ENCODE measurements around the gene CNTF.

DNA sequence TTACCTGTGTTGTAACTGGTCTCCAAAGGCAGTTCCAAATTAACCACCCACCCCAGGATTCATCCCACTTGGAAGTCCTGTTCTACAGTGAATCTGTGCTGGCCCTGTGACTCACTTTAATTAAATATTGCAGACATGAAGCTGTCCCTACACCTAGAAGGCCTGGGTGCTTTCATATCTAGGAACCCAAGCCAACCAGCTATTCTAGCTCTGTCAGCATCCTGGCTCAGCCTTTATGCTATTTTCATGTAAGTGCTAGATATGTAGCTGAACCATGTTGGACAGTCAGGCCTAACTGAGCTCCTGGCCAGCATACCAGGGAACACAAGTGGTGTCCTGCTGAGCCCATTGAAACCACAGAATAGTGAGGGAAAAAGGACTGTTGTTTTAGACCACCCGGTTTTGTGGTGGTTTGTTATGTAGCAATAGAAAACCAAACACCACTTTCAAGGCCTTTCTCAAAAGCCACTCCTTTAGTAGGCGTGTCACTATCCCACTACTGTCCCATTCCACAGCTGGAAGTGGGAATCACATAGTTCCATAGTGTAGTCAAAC is 30.3 kb downstream of the CNTF start:
- TF ChIP-seq POLR2AphosphoS5 (IDR thresholded peaks at IDR 0.05; ENCODE audit: borderline replicate concordance, low read depth, low read length) (no peak), EZH2 (IDR thresholded peaks at IDR 0.05) (no peak)

All from SK-N-MC (cell line).